HS-27A (cell line): Measurements from ENCODE around the gene CYLD.

ENCODE experiments used
- DNase-seq: peaks from one replicate; pipeline ENCODE4 v3.0.0-alpha.2; 2012; ENCODE audit warnings: low read depth, missing footprints

Gene CYLD

DNA sequence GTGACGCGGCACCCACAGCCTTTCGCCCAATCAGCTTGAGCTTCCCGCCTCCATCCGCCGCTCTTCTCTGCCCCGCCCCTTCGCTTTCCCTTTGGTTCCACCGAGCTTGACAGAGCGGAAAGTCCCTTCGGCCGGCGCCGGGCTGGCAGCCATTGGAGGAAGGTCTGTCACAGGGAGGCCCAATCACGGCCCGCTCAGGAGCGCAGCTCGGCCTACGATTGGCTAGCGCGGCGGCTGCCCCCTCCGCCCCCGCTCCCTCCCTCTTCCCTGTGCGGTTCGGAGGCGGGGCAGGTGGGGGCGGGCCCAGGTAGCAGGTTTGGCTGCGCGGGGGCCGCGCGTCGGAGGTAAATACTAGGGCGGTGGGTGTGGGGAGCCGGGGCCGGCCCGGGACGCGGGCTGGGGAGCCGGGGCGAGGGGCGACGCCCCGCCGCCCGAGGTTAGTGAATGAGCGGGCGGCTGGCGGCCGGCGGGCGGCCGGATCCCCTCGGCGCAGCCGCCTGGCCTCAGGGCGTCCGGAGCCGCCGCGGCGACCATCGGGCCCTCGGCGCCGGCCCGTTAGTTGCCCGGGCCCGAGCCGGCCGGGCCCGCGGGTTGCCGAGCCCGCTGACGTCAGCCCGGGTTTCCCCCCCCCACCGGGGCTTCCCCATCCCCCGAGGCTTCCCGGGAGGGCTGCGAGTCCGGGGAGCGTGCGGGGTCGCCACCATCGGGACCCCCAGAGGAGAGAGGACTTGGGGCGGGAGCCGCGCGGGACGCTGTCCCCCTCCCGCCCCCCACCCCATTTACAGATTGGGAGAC lies at the start of gene CYLD:
TSS of gene CYLD (plus strand) at position 306 of the 795 bp plus-strand sequence. CDS start 7,613 bp downstream, outside the sequence.
- peak; percentile 96 for DNase-seq

DNA sequence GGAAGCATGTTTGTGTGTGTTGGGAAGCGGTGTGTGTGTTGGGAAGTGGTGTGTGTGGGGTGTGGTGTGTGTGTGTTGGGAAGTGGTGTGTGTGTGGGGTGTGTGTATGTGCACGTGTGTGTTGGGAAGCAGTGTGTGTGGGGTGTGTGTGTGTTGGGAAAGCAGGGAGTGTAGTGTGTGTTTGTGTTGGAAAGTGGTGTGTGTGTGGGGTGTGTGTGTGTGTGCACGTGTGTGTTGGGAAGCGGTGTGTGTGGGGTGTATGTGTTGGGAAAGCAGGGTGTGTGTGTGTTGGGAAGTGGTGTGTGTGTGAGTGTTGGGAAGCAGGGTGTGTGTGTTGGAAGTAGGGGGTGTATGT lies 49.3 kb upstream of the CYLD start:
- DNase-seq = no peak

DNA sequence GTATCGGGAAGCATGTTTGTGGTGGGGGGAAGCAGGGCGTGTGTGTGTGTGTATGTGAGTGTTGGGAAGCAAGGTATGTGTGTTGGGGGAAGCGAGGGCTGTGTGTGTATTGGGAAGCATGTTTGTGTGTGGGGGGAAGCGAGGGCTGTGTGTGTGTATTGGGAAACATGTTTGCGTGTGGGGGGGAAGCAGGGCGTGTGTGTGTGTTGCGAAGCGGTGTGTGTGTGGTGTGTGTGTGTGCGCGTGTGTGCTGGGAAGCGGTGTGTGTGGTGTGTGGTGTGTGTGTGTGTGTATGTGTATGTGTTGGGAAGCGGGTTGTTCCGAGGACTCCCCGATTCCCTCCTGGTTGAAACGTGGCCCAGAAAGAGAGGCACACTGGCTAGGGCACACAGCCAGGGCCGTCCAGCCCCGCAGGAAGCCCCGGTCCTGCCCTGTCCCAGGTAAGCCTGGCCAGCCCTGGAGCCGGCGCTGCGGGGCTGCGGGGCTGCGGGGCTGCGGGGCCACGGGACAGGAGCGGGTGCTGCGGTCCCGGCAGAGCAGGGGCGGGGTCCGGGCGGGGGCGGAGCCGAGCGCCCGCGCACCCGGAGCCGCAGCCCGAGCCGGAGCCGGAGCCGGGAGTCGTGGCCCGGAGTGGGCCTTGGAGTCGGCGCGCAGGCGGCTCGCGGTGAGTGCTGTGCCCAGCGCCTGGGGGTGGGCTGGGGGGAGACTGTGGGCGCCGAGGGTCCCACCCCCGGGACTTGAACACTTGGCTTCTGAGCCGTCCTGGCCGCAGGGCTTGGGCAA lies 48.7 kb upstream of the CYLD start, which contains the start of gene NOD2:
TSS of gene NOD2 (plus strand) at position 608 of the 783 bp plus-strand sequence. CDS start 5,890 bp downstream, outside the sequence.
- no peak for DNase-seq

DNA sequence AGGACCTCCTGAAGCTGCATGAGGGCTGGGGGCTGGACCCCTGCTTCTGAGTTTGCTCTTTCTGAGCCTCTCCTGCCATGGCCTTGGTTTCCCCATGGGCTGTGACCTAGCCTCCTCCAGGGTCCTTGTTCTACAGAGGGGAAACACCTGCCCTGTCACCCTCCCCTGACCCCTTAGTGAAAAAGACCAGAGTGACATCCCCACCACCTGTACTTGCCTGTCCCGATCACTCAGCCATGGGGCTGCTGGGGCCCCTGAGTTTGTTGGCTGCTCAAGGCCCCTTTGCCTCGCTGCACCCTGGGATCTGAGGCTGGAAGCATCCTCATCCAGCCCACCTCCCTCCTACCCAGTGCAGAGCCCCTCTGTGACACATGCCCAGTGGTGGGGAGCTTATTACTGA lies 47.7 kb upstream of the CYLD start:
- DNase-seq = no peak

DNA sequence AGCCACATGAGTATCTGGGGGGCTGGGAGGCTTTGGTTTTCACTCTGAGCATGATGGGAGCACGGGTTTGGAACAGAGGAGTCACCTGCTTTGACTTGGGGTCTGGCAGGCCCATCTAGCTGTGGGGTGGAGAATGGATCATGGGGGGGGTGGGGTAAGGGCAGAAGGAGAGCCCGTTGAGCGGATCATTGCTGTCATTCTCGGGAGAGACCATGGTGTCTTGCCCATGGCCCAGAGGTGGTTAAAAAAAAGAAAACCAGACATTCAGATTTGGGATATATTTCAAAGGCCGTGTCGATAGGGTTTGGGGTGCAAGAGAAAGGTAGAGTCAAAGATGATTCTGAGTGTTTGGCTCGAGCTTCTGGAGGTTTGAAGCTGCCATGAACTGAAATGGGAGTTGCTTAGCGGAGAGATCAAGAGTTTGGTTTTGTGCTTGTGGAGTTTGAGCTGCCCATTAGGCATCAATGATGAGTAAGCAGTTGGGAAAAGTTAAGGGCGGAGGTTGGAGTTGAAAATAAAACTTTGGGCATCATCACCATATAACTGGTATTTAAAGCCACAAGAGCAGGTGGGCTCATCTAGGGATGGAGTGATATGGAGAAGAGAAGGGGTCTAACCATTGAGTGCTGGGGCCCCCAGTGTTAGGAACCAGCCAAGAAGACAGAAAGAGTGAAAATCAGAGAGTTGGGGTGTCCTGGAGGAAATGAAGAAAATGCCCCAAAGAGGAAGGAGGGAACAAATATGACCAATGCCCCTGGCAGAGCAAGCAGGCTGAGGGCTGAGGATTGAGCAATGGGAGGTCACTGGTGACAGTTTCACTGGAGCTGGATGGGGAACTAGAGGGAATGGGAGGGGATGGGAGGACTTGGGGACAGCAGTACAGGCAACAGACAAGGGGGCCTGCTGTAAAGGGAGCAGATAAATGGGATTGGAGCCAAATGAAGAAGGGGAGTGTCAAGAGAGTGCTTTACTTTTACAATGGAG lies 46.6 kb upstream of the CYLD start:
- no peak for DNase-seq

DNA sequence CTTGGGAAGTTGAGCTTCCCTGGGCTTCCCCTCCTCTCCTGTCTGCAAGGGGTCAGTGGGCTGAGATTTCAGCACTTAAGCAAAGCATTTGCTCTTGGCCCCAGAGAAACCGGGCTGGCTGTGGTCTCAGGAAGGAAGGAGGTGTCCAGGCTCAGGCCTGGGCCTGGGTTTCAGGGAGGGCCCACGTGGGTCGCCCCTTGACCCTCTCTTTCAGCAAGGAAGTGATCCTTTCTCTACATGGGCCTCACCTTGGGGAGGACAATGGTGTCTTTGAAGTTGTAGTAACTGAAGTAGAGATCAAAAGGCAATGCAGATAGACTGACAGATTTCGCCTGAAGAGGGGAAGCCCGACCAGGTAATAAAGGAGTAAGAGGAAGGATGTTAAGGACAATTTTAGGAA lies 45.8 kb upstream of the CYLD start:
- DNase-seq = no peak

DNA sequence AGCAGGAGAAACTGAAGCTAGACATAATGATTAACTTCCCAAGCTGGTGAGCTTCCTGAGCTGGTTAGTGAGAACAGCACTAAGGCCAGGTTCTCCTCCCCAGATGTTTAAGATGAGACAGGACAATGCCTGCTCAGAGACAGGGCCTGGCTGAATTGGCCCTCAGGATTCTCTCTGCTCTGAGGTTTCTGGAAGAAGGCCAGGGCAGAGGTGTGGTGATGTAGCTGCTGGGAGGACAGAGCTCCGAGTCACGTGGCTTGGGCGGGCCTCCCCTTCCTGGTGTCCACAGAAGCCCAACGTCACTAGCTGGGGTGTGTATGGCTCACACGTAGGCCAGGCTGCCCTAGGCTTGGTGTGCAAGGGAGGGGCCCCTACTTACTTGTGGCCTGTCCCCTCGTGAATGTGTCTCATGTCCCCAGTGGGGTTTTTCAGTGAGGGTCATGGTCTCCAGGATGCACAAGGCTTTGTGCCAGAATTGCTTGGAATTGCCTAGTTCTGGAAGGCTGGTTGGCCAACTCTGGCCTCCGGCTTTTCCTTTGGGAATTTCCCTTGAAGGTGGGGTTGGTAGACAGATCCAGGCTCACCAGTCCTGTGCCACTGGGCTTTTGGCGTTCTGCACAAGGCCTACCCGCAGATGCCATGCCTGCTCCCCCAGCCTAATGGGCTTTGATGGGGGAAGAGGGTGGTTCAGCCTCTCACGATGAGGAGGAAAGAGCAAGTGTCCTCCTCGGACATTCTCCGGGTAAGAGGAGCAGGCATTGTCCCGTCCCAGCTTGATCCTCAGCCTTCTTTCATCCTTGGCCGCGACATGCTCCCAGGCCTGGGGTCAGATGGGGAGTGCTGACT lies 45.1 kb upstream of the CYLD start:
- DNase-seq = no peak

DNA sequence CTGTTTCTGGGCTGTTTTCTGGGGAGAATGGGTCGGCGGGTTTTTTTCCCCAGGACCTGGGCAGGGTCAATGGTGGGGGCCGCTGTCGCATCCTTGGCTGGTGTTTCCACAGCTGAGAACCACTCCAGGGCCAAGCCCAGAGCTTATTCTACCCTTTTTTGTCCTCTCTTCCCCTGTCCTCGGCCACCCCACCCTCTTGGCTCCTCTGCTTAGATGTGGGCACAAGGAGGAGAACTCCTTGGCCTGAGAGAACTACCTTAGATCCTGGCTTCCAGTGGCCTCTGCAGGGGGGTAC lies 44.5 kb upstream of the CYLD start:
- no peak for DNase-seq

DNA sequence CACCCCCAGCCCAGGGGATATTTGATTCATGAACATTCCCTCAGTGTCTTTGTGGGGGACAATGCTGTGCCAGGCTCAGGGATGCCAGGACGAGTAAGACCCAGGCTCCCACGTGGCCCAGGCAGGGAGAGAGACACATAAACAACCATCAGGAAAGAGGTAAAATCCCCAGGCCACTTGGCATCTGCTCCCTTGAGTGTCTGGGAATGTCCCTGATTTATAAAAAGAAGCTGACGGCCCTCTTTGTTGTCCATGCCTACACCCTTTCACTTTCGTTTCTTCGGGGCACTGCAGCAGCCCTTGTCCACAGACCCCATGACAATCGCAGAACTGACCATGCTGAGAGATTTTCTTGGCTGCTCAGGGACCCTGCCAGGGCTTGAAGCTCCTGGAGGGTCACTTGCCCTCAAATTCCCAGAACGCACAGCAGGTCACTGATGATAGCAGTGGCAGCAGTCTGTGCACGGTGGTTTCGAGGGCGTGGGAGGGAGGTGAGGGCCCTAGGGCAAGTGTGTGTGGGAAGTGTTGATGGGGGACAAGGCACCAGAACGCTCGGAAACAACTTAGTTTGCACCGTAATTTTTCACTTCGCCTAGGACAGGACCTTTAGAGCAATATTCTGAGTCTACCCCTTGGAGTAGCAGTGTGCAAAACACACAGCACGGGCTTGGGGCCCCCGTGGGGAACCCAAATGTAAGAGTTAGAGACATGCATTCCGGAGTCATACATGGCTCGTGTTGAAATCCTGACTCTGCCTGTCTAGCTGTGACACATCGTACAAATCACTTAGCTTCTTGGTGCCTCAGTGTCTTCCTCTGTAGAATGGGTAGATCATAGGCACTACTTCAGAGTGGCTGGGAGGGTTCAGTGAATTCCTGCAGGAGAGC lies 43.8 kb upstream of the CYLD start:
- DNase-seq = no peak

DNA sequence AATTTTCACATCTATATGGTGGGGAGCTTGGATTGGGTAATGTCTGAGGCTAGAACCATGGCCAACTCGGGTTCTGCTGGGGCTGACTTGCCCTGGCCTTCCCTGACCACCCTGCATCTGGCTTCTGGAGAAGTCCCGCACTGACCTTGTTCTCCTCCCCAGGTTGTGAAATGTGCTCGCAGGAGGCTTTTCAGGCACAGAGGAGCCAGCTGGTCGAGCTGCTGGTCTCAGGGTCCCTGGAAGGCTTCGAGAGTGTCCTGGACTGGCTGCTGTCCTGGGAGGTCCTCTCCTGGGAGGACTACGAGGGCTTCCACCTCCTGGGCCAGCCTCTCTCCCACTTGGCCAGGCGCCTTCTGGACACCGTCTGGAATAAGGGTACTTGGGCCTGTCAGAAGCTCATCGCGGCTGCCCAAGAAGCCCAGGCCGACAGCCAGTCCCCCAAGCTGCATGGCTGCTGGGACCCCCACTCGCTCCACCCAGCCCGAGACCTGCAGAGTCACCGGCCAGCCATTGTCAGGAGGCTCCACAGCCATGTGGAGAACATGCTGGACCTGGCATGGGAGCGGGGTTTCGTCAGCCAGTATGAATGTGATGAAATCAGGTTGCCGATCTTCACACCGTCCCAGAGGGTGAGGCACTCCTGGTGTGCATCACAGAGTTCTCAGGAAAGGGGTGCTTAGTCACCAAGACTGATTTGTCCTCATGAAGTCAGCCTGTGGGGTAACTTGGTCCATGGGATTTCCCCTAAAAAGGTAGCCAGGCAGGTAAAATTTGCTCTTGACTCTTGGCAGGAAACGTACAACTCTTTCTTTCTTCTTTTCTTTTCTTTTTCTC lies 42.3 kb upstream of the CYLD start:
- DNase-seq = no peak

DNA sequence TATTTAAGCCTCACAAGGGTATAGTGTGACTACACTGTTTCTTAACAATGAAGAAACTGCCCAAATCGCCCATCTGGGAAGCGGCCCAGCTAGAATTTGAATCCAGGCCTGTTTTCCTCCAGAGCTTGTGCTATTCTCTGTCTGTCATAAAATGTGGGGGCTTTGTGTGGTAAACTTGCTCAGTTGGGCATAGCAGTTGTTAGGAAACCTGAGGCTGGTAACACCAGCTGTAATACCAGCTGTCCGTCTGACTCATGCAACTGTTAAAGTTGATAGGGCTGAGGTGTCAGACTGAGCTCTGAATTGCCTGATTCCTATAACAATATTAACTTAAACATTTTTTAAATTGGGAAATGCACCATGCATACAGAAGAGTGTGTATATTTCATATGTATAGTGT lies 39.2 kb upstream of the CYLD start:
- no peak for DNase-seq

DNA sequence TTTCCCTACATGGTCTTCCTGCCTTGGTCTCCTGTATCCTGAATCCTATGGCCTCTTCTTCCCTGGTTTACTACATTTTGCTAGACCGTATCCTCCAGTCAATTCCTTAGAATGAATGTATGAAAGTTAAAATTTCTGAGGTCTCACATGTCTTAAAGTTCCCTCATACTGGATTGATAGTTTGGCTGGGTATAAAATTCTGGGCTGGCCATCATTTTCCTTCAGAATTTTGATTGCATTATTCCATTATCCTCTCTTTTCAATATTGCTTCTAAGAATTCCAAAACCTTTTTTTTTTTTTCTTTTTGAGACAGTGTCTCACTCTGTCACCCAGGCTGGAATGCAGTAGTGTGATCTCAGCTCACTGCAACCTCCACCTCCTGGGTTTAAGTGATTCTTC lies 37.6 kb upstream of the CYLD start:
- DNase-seq = no peak

DNA sequence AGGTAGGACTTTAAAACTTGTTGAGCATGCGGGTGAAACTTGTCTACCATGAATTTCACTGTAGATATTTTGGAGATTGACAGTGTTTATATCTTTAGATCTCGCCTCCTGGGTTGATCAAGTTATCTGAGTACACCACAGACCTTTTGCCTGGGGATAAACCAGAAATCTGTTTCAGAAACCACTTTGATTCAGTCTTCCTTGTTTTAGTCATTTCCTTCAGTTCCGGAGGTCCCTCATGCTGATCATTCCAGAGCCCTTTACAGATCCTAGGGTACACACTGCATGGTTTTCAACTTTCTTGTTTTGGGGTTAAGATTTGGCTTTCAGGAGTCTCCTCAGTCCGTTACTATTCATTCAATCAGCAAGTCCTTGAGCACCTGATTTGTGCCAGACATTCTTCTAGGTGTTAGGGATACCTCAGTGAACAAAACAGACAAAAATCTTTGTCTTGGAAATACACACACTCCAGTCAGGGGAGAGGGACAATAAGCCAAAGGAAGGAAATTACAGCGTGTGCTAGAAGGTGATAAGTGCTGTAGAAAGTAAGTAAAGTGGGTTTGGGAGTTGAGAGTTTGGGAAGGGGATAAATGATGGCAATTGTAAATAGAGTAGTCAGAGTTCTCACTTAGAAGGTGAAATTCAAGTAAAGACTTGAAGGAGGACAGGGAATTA lies 36.3 kb upstream of the CYLD start:
- DNase-seq = no peak

DNA sequence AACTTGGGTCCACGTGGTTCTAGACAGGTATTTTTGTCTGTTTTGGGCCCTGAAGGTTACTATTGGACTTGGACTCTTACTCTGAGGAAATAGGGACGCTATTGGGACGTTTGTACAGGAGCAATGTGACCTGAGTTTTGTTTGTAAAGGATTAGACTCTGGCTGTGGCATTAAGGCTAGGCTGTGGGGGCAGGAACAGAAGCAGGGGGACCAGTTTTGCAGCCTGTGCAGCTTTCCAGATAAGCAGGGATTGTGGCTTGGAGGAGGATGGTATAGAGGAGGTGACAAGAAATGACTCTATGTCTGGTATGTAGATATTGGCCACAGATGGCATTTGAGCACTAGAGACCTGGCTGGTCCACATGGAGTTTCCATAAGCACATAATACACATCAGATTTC lies 35.6 kb upstream of the CYLD start:
- no peak for DNase-seq

DNA sequence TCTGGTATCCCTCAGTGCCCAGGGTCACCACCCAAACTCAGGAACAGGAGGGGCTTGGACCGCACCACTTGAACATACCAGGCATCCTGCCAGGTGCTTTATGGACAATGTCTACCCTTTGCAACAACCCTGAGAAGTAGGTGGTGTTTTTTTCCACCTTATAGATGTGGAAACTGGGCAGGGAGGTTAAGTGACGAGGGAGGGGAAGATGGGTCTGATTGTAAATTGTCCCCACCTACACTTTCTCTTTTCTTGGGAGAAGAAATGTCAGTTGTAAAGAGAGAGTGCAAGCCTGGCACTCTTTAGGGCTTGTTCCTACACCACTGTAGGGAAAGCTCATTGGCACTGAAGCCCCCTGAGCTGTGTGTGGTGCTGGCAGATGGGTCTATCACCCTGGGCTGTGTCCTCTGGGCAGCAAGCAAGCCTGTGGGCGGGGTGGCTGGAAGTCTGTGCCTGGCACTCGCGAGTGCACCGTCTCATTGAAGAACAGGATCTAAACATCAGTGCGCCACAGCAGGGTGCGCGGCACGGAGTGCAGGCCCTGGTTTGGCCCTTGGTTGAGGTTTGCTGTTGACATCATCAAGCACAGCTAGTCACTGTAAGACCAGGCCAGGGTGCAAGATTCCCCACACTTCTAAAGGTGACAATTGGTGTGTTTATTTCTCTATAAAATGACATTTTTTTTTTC lies 33.4 kb upstream of the CYLD start:
- DNase-seq = no peak

DNA sequence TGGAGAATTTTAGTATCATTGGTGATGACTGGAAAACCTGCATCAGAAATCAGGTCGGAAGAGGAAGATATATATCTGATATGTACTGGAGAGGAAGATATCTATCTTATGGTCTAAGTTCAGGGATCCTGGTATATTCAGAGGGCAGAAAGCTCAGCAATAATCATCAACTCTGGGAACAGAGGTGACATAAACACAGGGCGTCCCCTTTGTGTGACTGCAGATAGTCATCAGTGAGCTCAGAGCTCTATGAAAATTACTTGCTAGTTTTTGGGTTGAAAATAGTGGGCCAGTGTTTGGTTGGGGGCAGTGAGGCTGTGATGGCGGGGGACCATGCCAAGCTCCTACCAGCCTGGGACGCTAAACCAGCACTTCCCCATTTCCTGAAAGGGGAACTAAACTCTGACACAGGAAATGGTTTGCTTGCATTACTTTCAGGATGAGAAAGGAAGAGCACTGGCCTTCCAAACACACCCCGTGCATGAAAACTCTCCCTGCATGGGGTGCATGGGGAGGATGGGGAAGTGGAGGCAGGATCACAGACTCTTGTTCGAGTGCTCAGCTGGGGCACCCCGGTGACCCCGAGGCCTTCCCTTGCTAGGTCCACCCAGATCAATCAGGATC lies 32.7 kb upstream of the CYLD start:
- DNase-seq = no peak

DNA sequence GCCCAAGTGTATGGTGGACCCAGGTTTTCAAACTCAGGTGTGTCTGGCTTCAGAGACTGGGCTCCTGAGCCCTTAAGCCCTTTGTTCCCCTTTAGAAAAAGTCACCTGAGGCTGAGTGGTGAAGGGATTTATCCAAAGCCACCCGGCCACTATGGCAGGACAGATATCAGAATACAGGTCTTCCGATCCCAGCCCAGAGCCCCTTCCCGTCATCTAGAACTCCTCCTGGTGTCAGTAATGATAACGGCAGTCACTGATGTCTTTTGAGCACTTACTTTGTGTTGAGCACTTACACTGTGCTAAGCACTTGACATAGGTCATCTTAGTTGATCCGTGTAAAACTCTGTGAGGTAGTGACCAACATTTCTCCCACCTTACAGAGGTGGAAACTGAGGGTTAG lies 31.9 kb upstream of the CYLD start:
- no peak for DNase-seq

DNA sequence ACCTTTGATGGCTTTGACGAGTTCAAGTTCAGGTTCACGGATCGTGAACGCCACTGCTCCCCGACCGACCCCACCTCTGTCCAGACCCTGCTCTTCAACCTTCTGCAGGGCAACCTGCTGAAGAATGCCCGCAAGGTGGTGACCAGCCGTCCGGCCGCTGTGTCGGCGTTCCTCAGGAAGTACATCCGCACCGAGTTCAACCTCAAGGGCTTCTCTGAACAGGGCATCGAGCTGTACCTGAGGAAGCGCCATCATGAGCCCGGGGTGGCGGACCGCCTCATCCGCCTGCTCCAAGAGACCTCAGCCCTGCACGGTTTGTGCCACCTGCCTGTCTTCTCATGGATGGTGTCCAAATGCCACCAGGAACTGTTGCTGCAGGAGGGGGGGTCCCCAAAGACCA lies 30.8 kb upstream of the CYLD start:
- no peak for DNase-seq
